Suppressor macrophage treated with lipopolysaccharide for 1 hour (primary cell): ENCODE measurements around the gene GRPEL2.

Experiments
- DNase-seq, 3 donors: peaks; one replicate each; pipeline ENCODE4 v3.0.0-alpha.2; 2020 to 2022

The GRPEL2 gene

GRCh38 chr5:149320791-149321330 lies 24.4 kb upstream of the GRPEL2 start:
- DNase-seq, result no peak

- no peak for DNase-seq
These were observed 22.8 kb upstream of the GRPEL2 start for GRCh38 chr5:149322518-149322917.

- no peak for DNase-seq
These were observed 22.1 kb upstream of the GRPEL2 start for GRCh38 chr5:149323210-149323609.

DNA sequence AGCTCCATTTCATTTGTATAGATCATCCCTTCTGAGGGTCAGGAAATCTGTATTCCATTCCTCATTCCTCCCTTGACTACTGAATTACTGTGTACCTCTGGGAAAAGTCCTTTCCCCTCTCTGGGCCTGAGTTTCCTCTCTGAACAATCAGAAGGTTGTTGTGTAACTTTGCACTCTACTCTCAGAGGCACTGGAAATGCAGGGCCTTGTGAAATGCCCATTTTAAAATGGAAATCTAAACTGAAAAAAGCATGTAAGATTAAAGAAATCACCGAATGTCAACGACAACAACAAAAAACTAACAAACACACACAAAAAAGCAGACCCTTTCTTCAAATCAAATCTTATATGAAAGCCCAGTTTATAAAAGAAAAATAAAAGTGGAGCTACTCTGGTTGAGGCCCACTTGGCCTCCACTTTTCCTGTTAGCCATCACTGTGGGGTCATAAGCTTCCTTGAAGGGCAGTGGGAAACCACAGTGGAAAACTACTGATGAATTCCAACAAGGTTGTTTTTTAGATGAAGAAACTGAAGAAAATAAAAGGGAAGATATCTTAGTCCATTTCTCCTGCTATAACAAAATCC lies 21.6 kb upstream of the GRPEL2 start:
- DNase-seq, result no peak

DNA sequence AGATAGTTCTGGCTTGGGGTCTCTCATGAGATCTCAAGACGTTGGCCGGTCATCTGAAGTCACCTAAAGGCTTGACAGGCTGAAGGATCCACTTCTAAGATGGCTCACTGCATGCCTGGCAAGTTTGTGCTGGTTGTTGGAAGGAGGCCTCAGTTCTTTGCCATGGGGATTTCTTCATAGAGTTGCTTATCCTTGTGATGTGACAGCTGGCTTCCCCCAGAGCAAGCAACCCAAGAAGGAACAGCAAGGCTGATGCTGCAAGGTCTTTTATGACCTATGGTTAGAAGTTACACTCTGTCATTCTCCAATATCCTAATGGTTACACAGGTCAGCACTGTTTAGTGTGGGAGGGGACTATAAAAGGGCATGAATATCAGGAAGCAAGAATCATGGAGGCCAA lies 20.7 kb upstream of the GRPEL2 start:
- no peak for DNase-seq

GRCh38 chr5:149325166-149325735 lies 20.0 kb upstream of the GRPEL2 start:
- no peak for DNase-seq

GRCh38 chr5:149325894-149326293 lies 19.4 kb upstream of the GRPEL2 start:
- DNase-seq, result no peak

DNA sequence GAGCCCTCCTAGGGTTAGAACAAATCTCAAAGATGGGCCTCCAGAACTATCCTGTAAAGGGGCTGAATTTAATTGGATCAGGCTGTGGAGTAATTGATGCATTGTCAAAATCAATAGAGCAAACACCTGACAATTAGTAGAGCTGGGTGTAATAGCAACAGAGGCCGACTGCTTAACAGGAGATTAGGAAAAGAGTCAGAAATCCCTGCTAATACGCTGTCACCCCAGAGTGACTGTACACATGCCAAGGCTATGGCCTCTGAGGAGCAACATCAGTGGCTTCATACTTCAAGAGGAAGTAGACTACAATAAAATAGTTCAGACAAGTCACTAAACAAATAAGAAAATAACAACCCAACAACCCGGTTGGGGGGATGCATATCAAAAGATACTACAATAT lies 18.7 kb upstream of the GRPEL2 start:
- DNase-seq, result no peak

- no peak for DNase-seq
These were observed 17.1 kb upstream of the GRPEL2 start for GRCh38 chr5:149328177-149328576.

DNA sequence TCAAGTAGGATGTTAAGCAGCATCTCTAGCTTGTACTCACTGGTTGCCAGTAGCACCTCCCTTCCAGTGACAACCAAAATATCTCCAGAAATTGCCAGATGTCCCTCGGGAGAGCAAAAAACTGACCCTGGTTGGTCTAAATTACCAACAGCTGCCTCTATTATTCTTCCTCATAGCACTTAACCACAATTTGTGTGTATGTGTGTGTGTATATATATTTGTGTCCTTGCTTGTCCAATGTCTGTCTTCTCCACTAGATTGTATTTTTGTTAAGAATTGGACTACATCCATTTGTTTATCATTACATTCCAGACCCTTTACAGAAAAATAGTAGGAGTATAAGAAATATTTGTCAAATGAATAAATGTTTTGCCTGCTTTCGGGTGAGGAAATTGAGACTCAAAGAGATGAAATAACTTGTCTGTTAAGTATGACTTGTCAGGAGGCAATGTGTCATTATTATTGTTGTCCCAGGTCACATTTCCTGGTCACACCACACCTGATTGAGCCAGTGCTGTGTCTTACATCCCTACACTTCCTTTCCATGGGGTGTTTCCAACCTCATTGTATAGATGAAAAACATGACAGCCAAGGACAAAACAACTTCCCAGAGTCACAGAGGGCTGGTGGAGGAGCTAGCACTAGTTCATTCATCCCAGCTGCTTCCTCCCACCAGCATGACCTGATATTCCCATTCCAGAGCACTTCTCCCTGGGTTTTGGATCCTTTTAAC lies 11.4 kb upstream of the GRPEL2 start:
- no peak for DNase-seq

DNA sequence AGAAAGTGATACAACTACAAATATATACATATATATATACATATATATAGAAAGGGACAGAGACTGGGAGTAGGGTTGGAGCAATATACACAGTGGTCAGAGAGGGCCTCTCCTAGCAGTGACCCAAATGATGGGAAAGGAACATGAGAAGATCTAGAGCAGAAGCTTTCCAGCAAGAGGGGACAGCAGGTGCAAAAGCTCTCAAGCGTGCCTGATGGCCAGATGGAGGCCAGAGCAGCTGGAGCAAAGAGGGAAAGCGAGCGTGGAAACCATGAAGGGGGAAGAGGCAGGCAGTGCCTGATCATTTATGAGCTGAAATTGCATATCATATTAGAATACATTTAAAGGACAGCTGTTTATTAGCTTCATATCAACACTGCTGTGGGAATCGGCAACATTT lies 7.6 kb upstream of the GRPEL2 start:
- DNase-seq, result no peak

- no peak for DNase-seq
These were observed 6.9 kb upstream of the GRPEL2 start for GRCh38 chr5:149338364-149338763.

GRCh38 chr5:149340920-149341319 lies 4.4 kb upstream of the GRPEL2 start:
- no peak for DNase-seq

DNA sequence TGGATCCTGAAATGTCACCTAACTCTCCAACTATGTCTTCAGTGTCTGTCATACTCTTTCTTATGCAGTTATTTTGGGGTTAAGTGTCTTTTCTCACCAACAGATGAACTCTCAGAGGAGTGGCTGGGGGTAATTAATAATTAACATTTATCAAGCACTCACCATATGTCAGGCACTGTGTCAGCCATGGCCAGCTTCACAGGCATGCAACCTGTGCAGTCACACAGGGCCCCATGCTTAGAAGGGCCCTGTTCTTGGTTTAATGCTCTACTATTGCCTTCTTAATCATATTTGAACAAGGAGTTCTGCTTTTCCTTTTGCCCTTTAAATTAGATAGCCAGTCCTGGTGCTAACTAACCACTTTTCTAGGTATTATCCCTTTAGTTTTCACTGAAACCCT lies 3.4 kb upstream of the GRPEL2 start:
- DNase-seq, result no peak

DNA sequence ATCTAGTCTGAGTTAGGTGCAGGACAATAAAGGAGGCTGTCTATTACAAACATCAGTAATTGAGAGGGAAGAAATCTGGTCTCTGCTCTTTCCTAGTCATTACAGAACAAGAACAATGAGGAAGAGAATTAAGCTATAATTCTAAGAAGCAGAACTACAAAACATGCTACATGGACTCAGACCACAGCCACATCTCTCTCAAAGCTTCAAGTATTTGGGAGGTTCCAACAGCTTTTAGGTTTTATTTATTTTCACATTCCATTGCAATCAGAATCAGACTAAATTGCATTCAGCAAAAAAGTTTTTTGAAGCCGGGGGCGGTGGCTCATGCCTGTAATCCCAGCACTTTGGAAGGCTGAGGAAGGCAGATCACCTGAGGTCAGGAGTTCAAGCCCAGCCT lies 1.1 kb upstream of the GRPEL2 start:
- DNase-seq, result no peak

GRCh38 chr5:149345892-149346222 lies 558 bp downstream of the GRPEL2 start:
- DNase-seq, result peak in 2 of 3 donors; percentile 31 to 33

DNA sequence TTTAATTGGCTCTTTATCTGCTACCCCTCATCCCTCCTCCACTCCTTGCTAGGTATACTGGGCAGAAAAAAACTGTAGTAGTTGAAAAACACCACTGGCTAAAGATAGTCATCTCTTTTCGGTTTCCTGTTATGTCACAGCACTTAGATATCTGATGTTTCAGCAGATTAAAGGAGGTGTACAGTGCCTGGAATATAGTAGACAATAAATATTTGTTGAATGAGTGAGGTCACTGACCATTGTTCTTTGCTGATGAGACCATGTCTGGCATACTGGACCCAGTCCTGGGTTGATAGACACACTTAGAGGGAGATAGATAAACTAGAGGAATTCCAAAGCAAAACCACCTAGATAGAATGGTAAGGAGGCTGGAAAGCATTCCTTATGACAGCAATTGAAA lies 3.2 kb downstream of the GRPEL2 start:
- DNase-seq, result peak in 1 of 3 donors; percentile 17

GRCh38 chr5:149349382-149349781 lies 4.1 kb downstream of the GRPEL2 start:
- DNase-seq, result peak in 1 of 3 donors; percentile 16

GRCh38 chr5:149352169-149352568 lies 6.9 kb downstream of the GRPEL2 start:
- peak in 1 of 3 donors; percentile 6 for DNase-seq

DNA sequence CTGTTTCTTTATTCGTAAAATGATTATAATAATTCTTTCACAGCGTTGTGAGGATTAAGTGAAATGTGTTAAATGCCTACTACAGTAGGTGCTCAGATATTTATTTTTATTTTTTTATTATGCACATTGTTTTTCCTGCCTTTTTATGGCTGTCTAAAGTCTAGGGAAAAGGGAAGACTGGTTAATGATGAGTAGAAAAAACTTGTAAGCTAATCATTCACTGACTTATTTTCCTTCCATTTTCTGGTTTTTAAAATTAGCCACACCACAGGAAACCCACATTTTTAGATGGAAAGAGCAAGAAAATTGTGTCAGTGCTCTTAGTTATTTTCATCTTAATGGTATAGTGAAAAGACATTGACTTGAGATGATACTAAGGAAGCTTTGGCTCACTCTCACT lies 8.6 kb downstream of the GRPEL2 start:
- DNase-seq, result peak in 1 of 3 donors; percentile 6

GRCh38 chr5:149355688-149356087 lies 10.4 kb downstream of the GRPEL2 start:
- DNase-seq, result peak in 1 of 3 donors; percentile 12

- DNase-seq, result peak in 1 of 3 donors; percentile 17
These were observed 11.1 kb downstream of the GRPEL2 start for GRCh38 chr5:149356391-149356790.

DNA sequence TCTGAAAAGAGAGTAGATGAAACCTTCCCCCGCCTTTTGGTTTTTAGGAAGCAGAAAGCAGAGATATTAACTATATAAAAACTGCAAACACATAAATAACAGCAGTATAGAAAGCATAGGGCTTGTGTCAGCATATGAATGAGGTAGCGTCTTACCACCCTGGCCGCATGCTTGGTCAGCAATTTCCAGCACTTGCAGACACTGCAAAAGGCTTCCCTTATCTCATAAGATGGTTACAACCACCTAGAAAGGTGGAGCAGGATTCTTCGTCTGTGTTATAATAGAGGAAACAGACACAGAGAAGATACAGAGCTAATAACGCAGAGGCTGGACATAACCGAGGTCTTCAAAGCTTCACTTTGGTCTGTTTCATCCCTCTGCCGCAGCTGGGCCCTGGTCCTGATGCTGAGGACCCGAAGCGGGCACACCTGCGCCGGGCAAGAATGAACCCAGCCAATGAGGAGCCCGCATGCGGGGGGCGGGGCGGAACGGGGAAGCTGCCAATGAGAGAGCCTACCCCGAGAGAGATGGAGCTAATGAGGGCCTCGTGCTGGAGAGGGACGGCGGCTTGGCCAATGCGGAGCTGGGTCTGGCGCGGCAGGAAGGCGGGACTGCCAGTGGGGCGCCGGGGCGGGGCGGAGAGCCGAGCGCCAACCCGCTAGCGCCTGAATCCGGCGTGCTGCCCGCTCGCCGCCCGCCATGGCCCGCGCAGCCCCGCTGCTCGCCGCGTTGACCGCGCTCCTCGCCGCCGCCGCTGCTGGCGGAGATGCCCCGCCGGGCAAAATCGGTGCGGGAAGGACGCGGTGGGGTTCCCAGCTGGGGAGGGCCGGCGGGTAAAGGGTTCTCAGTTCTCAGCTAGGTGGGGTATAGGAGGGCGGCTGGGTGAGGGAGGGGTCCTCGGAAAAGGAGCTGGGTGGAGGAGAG lies 12.3 kb downstream of the GRPEL2 start, which contains the start of gene PCYOX1L:
Gene PCYOX1L (plus strand): TSS at position 677 of the 924 bp plus-strand sequence. CDS start 23 bp downstream, at position 700.
- peak; percentile 94 to 96 (median 96) for DNase-seq
